Right cardiac atrium (tissue), 5 donors: ENCODE data around the gene IMMP2L. TPM values are rescaled to one million over a fixed set of nuclear protein-coding genes. Genes with fewer than 3 reads are reported as not detected.
A peak's percentile ranks its signal among the peaks of the same experiment; 100 is the strongest.

ENCODE experiments used
- ATAC-seq, 2 donors: fragments of 200-7000 bp; cut with Tn5 transposase; one replicate each; pipeline versions ENCODE4 v1.8.0 to v1.9.1; 2020; ENCODE audit warnings: moderate library complexity in 2 of 2, mild to moderate bottlenecking in 1 of 2
- DNase-seq, 3 donors: peaks; one replicate each; pipeline ENCODE4 v3.0.0-alpha.2; 2020
- H3K27ac ChIP-seq: one replicate; pipeline ENCODE4 v1.5.1; 2013; ENCODE audit warnings: mild to moderate bottlenecking, low read length, control low read depth, moderate library complexity
- H3K27me3 ChIP-seq: one replicate; pipeline ENCODE4 v1.6.1; 2013; ENCODE audit not compliant: control insufficient read depth, insufficient read depth
- H3K4me1 ChIP-seq: one replicate; pipeline ENCODE4 v1.6.1; 2013; ENCODE audit warnings: low read length; ENCODE audit not compliant: control insufficient read depth, insufficient read depth
- H3K4me3 ChIP-seq: one replicate; pipeline ENCODE4 v1.5.1; 2013; ENCODE audit warnings: low read length, control low read depth
- H3K9me3 ChIP-seq: one replicate; pipeline ENCODE4 v1.6.1; 2013; ENCODE audit warnings: low read length; ENCODE audit not compliant: control insufficient read depth
- WGBS: extraction: QIAGEN DNeasy Blood & Tissue Kit; methylation state at CpG from one replicate; pipeline ENCODE4 v1.1.7; 2013; 5-methylcytosine and 5-hydroxymethylcytosine counted together
- intact Hi-C, 4 donors: fragments of 100-400 bp; cut with DNase I; formaldehyde crosslinking; loops; one replicate each; pipeline versions ENCODE4 v1.11.0 to v1.14.0; 2022 to 2023
- polyA plus RNA-seq: library from polyadenylated mRNA; stranded (reverse); fragments of 200-250 nt; gene quantifications from one replicate; pipeline ENCODE4 v1.2.3, GENCODE V29; 2013
- total RNA-seq, 4 donors: library from RNA; stranded (reverse); fragmentation: NEBNext Ultra II Directional; extraction: Animal tissue kit (Norgen Biotek cat#: 25700); gene quantifications; one replicate each; pipeline ENCODE4 v1.2.1, GENCODE V29; 2021
- donor health status: healthy with polysubstance abuse.
- donor health status: DM: no; HTN: yes; CAD: no.
- donor health status: DM: no; HTN: no; CAD: no.
- donor health status: DM: no; HTN: yes; CAD: no; lungs with severe emphysema.
- donor health status: DM: yes; HTN: yes; CAD: no.

The IMMP2L gene
- total and polyA plus RNA-seq, 5 donors = 6.6 to 16.2 (median 13.9) TPM

DNA sequence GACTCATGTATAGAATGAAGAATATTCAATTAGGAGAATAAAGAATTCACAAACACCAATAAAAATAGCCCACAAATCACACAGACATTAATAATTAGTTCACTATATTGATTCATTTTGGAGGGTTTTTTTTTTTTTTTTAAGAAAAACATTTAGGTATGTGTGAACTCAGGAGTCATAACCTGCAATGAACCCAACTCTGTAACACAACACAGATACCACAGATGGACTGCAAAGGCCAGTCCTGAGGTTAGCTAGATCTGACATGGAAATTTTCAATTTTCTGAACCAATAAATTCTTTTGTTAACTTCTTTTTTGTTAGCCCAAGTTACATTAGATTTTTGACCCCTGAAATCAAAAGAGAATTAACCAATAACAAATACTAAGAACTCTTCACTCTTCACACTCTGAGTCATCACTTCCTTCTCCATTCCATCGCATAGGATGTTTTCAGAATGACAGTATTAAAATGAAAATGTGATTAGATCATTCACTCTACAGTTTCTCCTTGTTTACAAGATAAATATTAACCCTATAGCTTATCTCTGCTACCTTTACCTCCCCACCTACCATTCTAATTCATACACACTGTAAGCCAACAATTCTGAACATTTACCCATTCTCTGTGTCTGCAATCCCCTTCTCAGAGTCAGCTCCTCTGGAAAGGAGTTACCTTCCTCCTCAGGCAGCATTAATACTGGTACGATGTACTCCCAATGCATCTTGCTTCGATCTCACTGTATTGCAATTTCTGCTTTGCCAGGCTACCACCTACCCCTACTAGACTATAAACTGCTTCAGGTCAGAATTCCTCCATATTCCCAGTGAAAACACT, 329.8 kb downstream of the IMMP2L start:
- H3K4me1 ChIP-seq = no peaks in the 10 kb centered on the region
- ATAC-seq (no peak), DNase-seq (no peak)
- no peaks in the 10 kb centered on the region for H3K9me3 ChIP-seq
- WGBS = 69% methylated on average over 3 of the region's 3 CpGs
- H3K27ac ChIP-seq = no peak overlapping the region
- intact Hi-C loops = no loop called here
- H3K27me3 ChIP-seq = no peaks in the 10 kb centered on the region
- H3K4me3 ChIP-seq = no peak overlapping the region

DNA sequence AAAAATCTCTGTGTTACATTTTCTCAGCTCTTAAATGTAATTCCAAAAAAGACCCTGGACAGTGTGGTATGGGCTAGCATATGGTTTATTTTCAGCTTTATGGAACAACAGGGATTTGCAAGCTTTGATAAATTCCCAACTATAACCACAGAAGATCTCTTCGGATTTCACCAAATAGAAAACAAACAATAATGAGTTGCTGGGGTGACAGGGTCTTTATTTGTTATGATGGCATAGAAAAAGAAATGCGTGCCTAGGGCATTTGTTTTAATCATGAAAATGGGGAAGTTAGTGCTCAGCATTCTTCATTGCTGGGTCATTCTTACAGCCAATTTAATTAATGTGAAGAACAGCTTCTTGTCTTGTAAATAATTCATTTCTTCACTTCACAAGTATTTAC, 332.4 kb downstream of the IMMP2L start:
- DNase-seq = no peak
- Histone ChIP-seq H3K27me3 (no peaks in the 10 kb centered on the region), H3K4me3 (no peak overlapping the region), H3K27ac (no peak overlapping the region), H3K4me1 (peaks cover 1% of the 10 kb centered on the region), H3K9me3 (no peaks in the 10 kb centered on the region)
- intact Hi-C loops = no loop called here
- ATAC-seq = no peak
- 64% methylated on average over 2 of the region's 2 CpGs for WGBS

- Histone ChIP-seq H3K4me1 (peaks cover 1% of the 10 kb centered on the region), H3K27me3 (no peaks in the 10 kb centered on the region), H3K9me3 (no peaks in the 10 kb centered on the region), H3K27ac (no peak overlapping the region), H3K4me3 (no peak overlapping the region)
- intact Hi-C loops = no loop called here
- 96% methylated on average over 4 of the region's 4 CpGs for WGBS
- ATAC-seq = no peak
- DNase-seq = no peak
Measured at GRCh38 chr7:111229181-111229740, 333.0 kb downstream of the IMMP2L start.

- no peak overlapping the region for H3K27ac ChIP-seq
- intact Hi-C loops = no loop called here
- H3K4me3 ChIP-seq = no peak overlapping the region
- no peaks in the 10 kb centered on the region for H3K27me3 ChIP-seq
- H3K4me1 ChIP-seq = peaks cover 1% of the 10 kb centered on the region
- ATAC-seq = no peak
- no peaks in the 10 kb centered on the region for H3K9me3 ChIP-seq
- WGBS = 93% methylated on average over 1 of the region's 1 CpG
- DNase-seq = no peak
Measured at GRCh38 chr7:111228437-111228836, 333.9 kb downstream of the IMMP2L start.

DNA sequence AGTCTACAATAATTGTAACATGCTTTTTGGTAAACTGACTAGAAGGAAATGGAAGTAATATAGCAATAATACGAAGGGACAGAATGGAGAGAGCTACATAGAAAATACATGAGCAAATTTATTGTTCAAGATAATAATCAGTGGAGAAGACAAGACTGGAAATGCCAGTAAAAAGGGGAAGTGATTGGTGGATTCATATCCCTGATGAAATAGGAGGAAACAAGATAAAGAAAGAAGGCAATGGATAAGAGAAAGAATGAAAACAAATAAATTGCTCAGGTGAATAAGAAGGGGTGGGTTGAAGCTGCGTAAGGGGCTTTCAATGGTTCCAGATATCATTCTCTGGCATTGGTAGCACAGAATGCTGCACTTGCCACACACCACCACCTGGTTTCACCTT, 335.5 kb downstream of the IMMP2L start:
- ATAC-seq = no peak
- no peak for DNase-seq
- H3K27ac ChIP-seq = no peak overlapping the region
- WGBS = 82% methylated on average over 2 of the region's 2 CpGs
- H3K4me3 ChIP-seq = no peak overlapping the region
- H3K4me1 ChIP-seq = peaks cover 1% of the 10 kb centered on the region
- H3K9me3 ChIP-seq = no peaks in the 10 kb centered on the region
- intact Hi-C loops = no loop called here
- H3K27me3 ChIP-seq = no peaks in the 10 kb centered on the region

- H3K9me3 ChIP-seq = no peaks in the 10 kb centered on the region
Measured at GRCh38 chr7:111224354-111225231, 337.7 kb downstream of the IMMP2L start.

GRCh38 chr7:111223802-111224253, 338.5 kb downstream of the IMMP2L start:
- DNase-seq (no peak), ATAC-seq (no peak)
- Histone ChIP-seq H3K27ac (no peak overlapping the region), H3K4me3 (no peak overlapping the region), H3K9me3 (no peaks in the 10 kb centered on the region), H3K4me1 (peaks cover 1% of the 10 kb centered on the region), H3K27me3 (no peaks in the 10 kb centered on the region)
- 58% methylated on average over 2 of the region's 2 CpGs for WGBS
- intact Hi-C loops = no loop called here

More at GRCh38 chr7:111224354-111225231, 337.7 kb downstream of the IMMP2L start:
- WGBS = 52% methylated on average over 2 of the region's 2 CpGs
- Histone ChIP-seq H3K27ac (no peak overlapping the region), H3K27me3 (no peaks in the 10 kb centered on the region), H3K4me3 (no peak overlapping the region), H3K4me1 (peaks cover 1% of the 10 kb centered on the region)
- intact Hi-C loops = no loop called here
- no peak for DNase-seq
- no peak for ATAC-seq

- intact Hi-C loops = no loop called here
- no peak for DNase-seq
- no peaks in the 10 kb centered on the region for H3K27me3 ChIP-seq
- no peaks in the 10 kb centered on the region for H3K9me3 ChIP-seq
- no peaks in the 10 kb centered on the region for H3K4me1 ChIP-seq
- no peak for ATAC-seq
- H3K27ac ChIP-seq = no peak overlapping the region
- H3K4me3 ChIP-seq = no peak overlapping the region
Measured at GRCh38 chr7:111215550-111215949, 346.7 kb downstream of the IMMP2L start.

- 96% methylated on average over 11 of the region's 11 CpGs for WGBS
Measured at GRCh38 chr7:111212857-111213523, 349.3 kb downstream of the IMMP2L start.

GRCh38 chr7:111210996-111211395, 351.3 kb downstream of the IMMP2L start:
- intact Hi-C loops = no loop called here
- Histone ChIP-seq H3K27ac (no peak overlapping the region), H3K4me3 (no peak overlapping the region), H3K27me3 (no peaks in the 10 kb centered on the region), H3K9me3 (no peaks in the 10 kb centered on the region), H3K4me1 (no peaks in the 10 kb centered on the region)
- 62% methylated on average over 3 of the region's 3 CpGs for WGBS
- ATAC-seq (no peak), DNase-seq (no peak)

More at GRCh38 chr7:111212857-111213523, 349.3 kb downstream of the IMMP2L start:
- intact Hi-C loops = no loop called here
- H3K9me3 ChIP-seq = no peaks in the 10 kb centered on the region
- no peak overlapping the region for H3K4me3 ChIP-seq
- H3K27ac ChIP-seq = no peak overlapping the region
- no peaks in the 10 kb centered on the region for H3K4me1 ChIP-seq
- H3K27me3 ChIP-seq = no peaks in the 10 kb centered on the region
- ATAC-seq (no peak), DNase-seq (peak in 1 of 3 donors; percentile 10)
